ENCODE data around the gene PAGE2B.
"Not testable (repeated sequence)": the region's sequence is repeated elsewhere in the genome, so short reads cannot be mapped to it uniquely, and the experiment has no call there.

PAGE2B gene

GRCh38 chrX:55074851-55075467, at the start of gene PAGE2B:
Gene PAGE2B (plus strand): TSS chrX:55075030. CDS start chrX:55076042, 1,012 bp downstream.
- DNase-seq, result no peak

- DNase-seq, result no peak
Observed at GRCh38 chrX:55026143-55026542, 48.7 kb upstream of the PAGE2B start.

- no peak for DNase-seq
Observed at GRCh38 chrX:55026840-55027239, 48.0 kb upstream of the PAGE2B start.

GRCh38 chrX:55028040-55028439, 46.8 kb upstream of the PAGE2B start:
- DNase-seq, result no peak

GRCh38 chrX:55028611-55029010, 46.2 kb upstream of the PAGE2B start:
- DNase-seq, result no peak

- DNase-seq, result no peak
Observed at GRCh38 chrX:55029291-55029690, 45.5 kb upstream of the PAGE2B start.

- DNase-seq, result no peak
Observed at GRCh38 chrX:55030271-55031205, 44.3 kb upstream of the PAGE2B start, which contains the start of gene ALAS2. Gene ALAS2 (minus strand): TSS chrX:55030977. CDS start chrX:55026000, 4,977 bp downstream.

GRCh38 chrX:55033429-55033828, 41.4 kb upstream of the PAGE2B start:
- no peak for DNase-seq

- no peak for DNase-seq
Observed at GRCh38 chrX:55039471-55039870, 35.4 kb upstream of the PAGE2B start.

- DNase-seq, result no peak
Observed at GRCh38 chrX:55041514-55041913, 33.3 kb upstream of the PAGE2B start.

- not testable (repeated sequence) for DNase-seq
Observed at GRCh38 chrX:55050599-55050998, 24.2 kb upstream of the PAGE2B start.

GRCh38 chrX:55056820-55057674, 17.8 kb upstream of the PAGE2B start:
- DNase-seq, result no peak

GRCh38 chrX:55057675-55058249, 17.1 kb upstream of the PAGE2B start:
- no peak for DNase-seq

- DNase-seq, result not testable (repeated sequence)
Observed at GRCh38 chrX:55067180-55067579, 7.7 kb upstream of the PAGE2B start.

GRCh38 chrX:55072286-55072685, 2.5 kb upstream of the PAGE2B start:
- no peak for DNase-seq

GRCh38 chrX:55088795-55089489, 14.1 kb downstream of the PAGE2B start, which contains the start of gene PAGE2:
Gene PAGE2 (plus strand): TSS chrX:55089018. CDS start chrX:55090021, 1,003 bp downstream.
- no peak for DNase-seq

- DNase-seq, result no peak
Observed at GRCh38 chrX:55098691-55099090, 23.9 kb downstream of the PAGE2B start.

GRCh38 chrX:55099162-55099561, 24.3 kb downstream of the PAGE2B start:
- DNase-seq, result no peak

GRCh38 chrX:55102754-55103153, 27.9 kb downstream of the PAGE2B start:
- DNase-seq, result no peak

GRCh38 chrX:55107262-55107661, 32.4 kb downstream of the PAGE2B start:
- DNase-seq, result no peak

GRCh38 chrX:55107911-55108310, 33.1 kb downstream of the PAGE2B start:
- no peak for DNase-seq

GRCh38 chrX:55109306-55109705, 34.5 kb downstream of the PAGE2B start:
- DNase-seq, result no peak

All from COR-L47 (cell line).